CD4-positive, alpha-beta memory T cell (primary cell): ENCODE results near the gene ZBTB9. TPM values are rescaled to one million over a fixed set of nuclear protein-coding genes. Genes with fewer than 3 reads are reported as not detected.

ENCODE experiments used
- CTCF ChIA-PET: fragments of 350-600 bp; sonication (Branson Sonifier 250); formaldehyde crosslinking; loops from one replicate; lab custom pipeline; 2021; ENCODE audit warnings: inconsistent platforms; ENCODE audit not compliant: partially characterized antibody; lab: Charles Lee
- POLR2A ChIA-PET: fragments of 350-600 bp; sonication (Branson Sonifier 250); formaldehyde crosslinking; loops from one replicate; lab custom pipeline; 2021; ENCODE audit not compliant: partially characterized antibody; lab: Charles Lee
- DNase-seq, 5 donors: peaks; one replicate each; pipeline versions ENCODE4 v3.0.0 to v3.0.0-alpha.2; 2020 to 2022; ENCODE audit warnings: mixed read lengths in 1 of 5
- H3K27ac ChIP-seq: one replicate; pipeline ENCODE4 v1.7.0; 2013; ENCODE audit warnings: low read depth, low read length
- H3K27me3 ChIP-seq: 2 replicates; pipeline ENCODE4 v1.7.0; 2013; ENCODE audit warnings: mild to moderate bottlenecking, low read length, moderate library complexity; ENCODE audit not compliant: insufficient read depth
- H3K36me3 ChIP-seq: 2 replicates; pipeline ENCODE4 v1.7.0; 2013; ENCODE audit warnings: mild to moderate bottlenecking, low read length, moderate library complexity; ENCODE audit not compliant: insufficient read depth
- H3K4me1 ChIP-seq: 2 replicates; pipeline ENCODE4 v1.7.0; 2013; ENCODE audit warnings: mild to moderate bottlenecking, low read length, moderate library complexity; ENCODE audit not compliant: insufficient read depth
- H3K4me3 ChIP-seq, 2 donors: one replicate each; pipeline ENCODE4 v1.7.0; 2013; ENCODE audit warnings: low read length in 2 of 2, mild to moderate bottlenecking in 1 of 2
- H3K9me3 ChIP-seq, 2 donors: one replicate each; pipeline ENCODE4 v1.7.0; 2013; ENCODE audit warnings: low read length in 2 of 2, control low read depth in 1 of 2; ENCODE audit not compliant: control insufficient read depth in 1 of 2
- H3K27ac Mint-ChIP-seq, 7 donors: one replicate each; pipeline ENCODE4 v1.8.0; 2020 to 2021; ENCODE audit warnings: mixed read lengths in 7 of 7, mild to moderate bottlenecking in 6 of 7, inconsistent platforms in 3 of 7, moderate library complexity in 3 of 7
- H3K27me3 Mint-ChIP-seq, 2 donors: one replicate each; pipeline ENCODE4 v1.8.0; 2020 to 2021; ENCODE audit warnings: mixed read lengths in 2 of 2
- H3K36me3 Mint-ChIP-seq, 2 donors: one replicate each; pipeline ENCODE4 v1.8.0; 2020 to 2021; ENCODE audit warnings: mixed read lengths in 2 of 2, inconsistent platforms in 1 of 2, mild to moderate bottlenecking in 1 of 2
- H3K4me1 Mint-ChIP-seq, 4 donors: one replicate each; pipeline ENCODE4 v1.8.0; 2020 to 2021; ENCODE audit warnings: mixed read lengths in 4 of 4, mild to moderate bottlenecking in 1 of 4
- H3K4me3 Mint-ChIP-seq, 8 donors: one replicate each; pipeline ENCODE4 v1.8.0; 2020 to 2021; ENCODE audit warnings: mixed read lengths in 8 of 8, mild to moderate bottlenecking in 7 of 8, moderate library complexity in 6 of 8, inconsistent platforms in 3 of 8
- H3K9me3 Mint-ChIP-seq, 8 donors: one replicate each; pipeline ENCODE4 v1.8.0; 2020 to 2021; ENCODE audit warnings: mixed read lengths in 8 of 8, mild to moderate bottlenecking in 5 of 8, inconsistent platforms in 3 of 8, moderate library complexity in 1 of 8
- intact Hi-C: fragments of 100-400 bp; cut with micrococcal nuclease; formaldehyde crosslinking; loops from one replicate; pipeline ENCODE4 v1.15.1; 2023
- polyA plus RNA-seq, 2 donors: library from polyadenylated mRNA; unstranded; fragments of 300-500 nt; fragmentation: Illumina TruSeq; gene quantifications; one replicate each; pipeline ENCODE4 v1.2.3, GENCODE V29; 2021
- total RNA-seq, 2 experiments: library from RNA; stranded (reverse); gene quantifications; one replicate each; pipeline ENCODE4 v1.2.3, GENCODE V29; 2021

Gene ZBTB9
- 10 to 100 TPM; 12.1 to 12.8 TPM for total RNA-seq
- polyA plus RNA-seq, result 10 to 100 TPM in 1 of 2 donors, 1 to 10 TPM in 1; 5.7 to 11.5 TPM

- intact Hi-C loops, result loop anchor here (1.0 to 10.0 kb wide), 5 partner anchors 23 to 261 kb away; partner anchors contain the start of genes KIFC1 and UQCC2
- peak within 1 kb of the TSS; percentile 78 for H3K27ac ChIP-seq
- H3K4me3 ChIP-seq, result peak within 1 kb of the TSS; percentile 84 to 89
- peaks cover 7% of the 10 kb centered on the region for H3K36me3 ChIP-seq
- H3K4me1 ChIP-seq, result peaks cover 29% of the 10 kb centered on the region
- CTCF ChIA-PET, result interaction anchor here (1.0 to 1.6 kb wide), 7 partner anchors 25 to 131 kb away, joined by 3 to 12 read pairs (median 4); partner anchors contain the start of gene CUTA
- Mint-ChIP-seq H3K36me3 (peaks cover 11 to 31% of the 10 kb centered on the region in 2 donors), H3K4me1 (peaks cover 14 to 43% (median 29%) of the 10 kb centered on the region in 4 donors), H3K27me3 (no peaks in the 10 kb centered on the region), H3K27ac (peak within 1 kb of the TSS; percentile 82 to 98 (median 95)), H3K4me3 (peak within 1 kb of the TSS; percentile 93 to 99 (median 97)), H3K9me3 (no peaks in the 10 kb centered on the region)
- no peaks in the 10 kb centered on the region for H3K27me3 ChIP-seq
- H3K9me3 ChIP-seq, result no peaks in the 10 kb centered on the region
- DNase-seq, result peak; percentile 92 to 96 (median 92)
- POLR2A ChIA-PET, result interaction anchor here (0.6 to 2.6 kb wide), 34 partner anchors 9 to 482 kb away, joined by 3 to 65 read pairs (median 4); partner anchors contain the start of genes B3GALT4, BAK1, CUTA and ITPR3
These were observed at the start of gene ZBTB9 for GRCh38 chr6:33454009-33454946. Gene ZBTB9 (plus strand): TSS chr6:33454576. CDS start chr6:33455101, 525 bp downstream.

- H3K27ac ChIP-seq, result no peak overlapping the region
- intact Hi-C loops, result no loop called here
- Mint-ChIP-seq H3K9me3 (peaks cover 0 to 1% (median 0%) of the 10 kb centered on the region in 8 donors), H3K36me3 (no peaks in the 10 kb centered on the region), H3K27me3 (no peaks in the 10 kb centered on the region), H3K4me1 (peaks cover 15 to 33% (median 25%) of the 10 kb centered on the region in 4 donors), H3K4me3 (peak overlapping the region in 1 of 8 donors; percentile 38), H3K27ac (peak overlapping the region in 2 of 7 donors; percentile 40 to 84)
- CTCF ChIA-PET, result interaction anchor here (2.7 kb wide), 1 partner anchor 14 kb away, joined by 7 read pairs; no protein-coding TSS in a partner anchor
- no peak overlapping the region for H3K4me3 ChIP-seq
- POLR2A ChIA-PET, result interaction anchor here (0.7 to 1.4 kb wide), 4 partner anchors 12 to 87 kb away, joined by 3 to 7 read pairs (median 3); partner anchors contain the start of gene ZBTB22
- H3K4me1 ChIP-seq, result peaks cover 21% of the 10 kb centered on the region
- no peaks in the 10 kb centered on the region for H3K9me3 ChIP-seq
- DNase-seq, result no peak
- H3K27me3 ChIP-seq, result no peaks in the 10 kb centered on the region
- H3K36me3 ChIP-seq, result no peaks in the 10 kb centered on the region
These were observed 49.5 kb upstream of the ZBTB9 start for GRCh38 chr6:33404884-33405283.

- Mint-ChIP-seq H3K36me3 (peaks cover 0 to 1% of the 10 kb centered on the region in 2 donors), H3K4me1 (peaks cover 15 to 38% (median 28%) of the 10 kb centered on the region in 4 donors), H3K27me3 (no peaks in the 10 kb centered on the region), H3K4me3 (peak overlapping the region in 6 of 8 donors; percentile 8 to 60 (median 48)), H3K9me3 (peaks cover 0 to 1% (median 0%) of the 10 kb centered on the region in 8 donors), H3K27ac (peak overlapping the region; percentile 32 to 84 (median 72))
- Histone ChIP-seq H3K27ac (no peak overlapping the region), H3K36me3 (no peaks in the 10 kb centered on the region), H3K4me1 (peaks cover 21% of the 10 kb centered on the region), H3K27me3 (no peaks in the 10 kb centered on the region), H3K9me3 (no peaks in the 10 kb centered on the region), H3K4me3 (no peak overlapping the region)
- POLR2A ChIA-PET, result interaction anchor here (0.7 to 1.4 kb wide), 5 partner anchors 12 to 88 kb away, joined by 3 to 7 read pairs (median 3); partner anchors contain the start of gene ZBTB22
- intact Hi-C loops, result no loop called here
- DNase-seq, result no peak
- CTCF ChIA-PET, result interaction anchor here (2.7 kb wide), 1 partner anchor 15 kb away, joined by 7 read pairs; no protein-coding TSS in a partner anchor
These were observed 48.9 kb upstream of the ZBTB9 start for GRCh38 chr6:33405386-33405940.

GRCh38 chr6:33406126-33406525 is 48.2 kb upstream of the ZBTB9 start:
- DNase-seq, result no peak
- H3K4me1 Mint-ChIP-seq, result peaks cover 15 to 38% (median 28%) of the 10 kb centered on the region in 4 donors
- peaks cover 0 to 1% of the 10 kb centered on the region in 2 donors for H3K36me3 Mint-ChIP-seq
- H3K9me3 ChIP-seq, result no peaks in the 10 kb centered on the region
- intact Hi-C loops, result no loop called here
- no peak overlapping the region for H3K4me3 ChIP-seq
- H3K4me3 Mint-ChIP-seq, result peak overlapping the region in 2 of 8 donors; percentile 22 to 60
- H3K27me3 Mint-ChIP-seq, result no peaks in the 10 kb centered on the region
- peaks cover 0 to 1% (median 0%) of the 10 kb centered on the region in 8 donors for H3K9me3 Mint-ChIP-seq
- ChIA-PET CTCF (interaction anchor here (2.7 kb wide), 1 partner anchor 15 kb away, joined by 7 read pairs; no protein-coding TSS in a partner anchor), POLR2A (interaction anchor here (1.0 to 1.4 kb wide), 4 partner anchors 15 to 62 kb away, joined by 3 to 7 read pairs (median 4); no protein-coding TSS in a partner anchor)
- H3K27ac ChIP-seq, result no peak overlapping the region
- peak overlapping the region in 5 of 7 donors; percentile 47 to 84 (median 68) for H3K27ac Mint-ChIP-seq
- peaks cover 21% of the 10 kb centered on the region for H3K4me1 ChIP-seq
- H3K27me3 ChIP-seq, result no peaks in the 10 kb centered on the region
- no peaks in the 10 kb centered on the region for H3K36me3 ChIP-seq

GRCh38 chr6:33407132-33407718 is 47.2 kb upstream of the ZBTB9 start:
- Mint-ChIP-seq H3K27ac (peak overlapping the region in 5 of 7 donors; percentile 6 to 60 (median 42)), H3K9me3 (peaks cover 0 to 2% (median 0%) of the 10 kb centered on the region in 8 donors), H3K4me1 (peaks cover 18 to 47% (median 32%) of the 10 kb centered on the region in 4 donors), H3K27me3 (no peaks in the 10 kb centered on the region), H3K4me3 (peak overlapping the region in 1 of 8 donors; percentile 4), H3K36me3 (peaks cover 0 to 9% of the 10 kb centered on the region in 2 donors)
- POLR2A ChIA-PET, result interaction anchor here (1.2 to 1.3 kb wide), 2 partner anchors 16 to 47 kb away, joined by 3 to 4 read pairs; partner anchors contain the start of gene ZBTB9
- peaks cover 1% of the 10 kb centered on the region for H3K36me3 ChIP-seq
- CTCF ChIA-PET, result interaction anchor here (0.5 to 2.7 kb wide), 2 partner anchors 17 to 152 kb away, joined by 3 to 7 read pairs; no protein-coding TSS in a partner anchor
- H3K4me1 ChIP-seq, result peaks cover 30% of the 10 kb centered on the region
- no peak overlapping the region for H3K27ac ChIP-seq
- no peak for DNase-seq
- H3K27me3 ChIP-seq, result no peaks in the 10 kb centered on the region
- no peaks in the 10 kb centered on the region for H3K9me3 ChIP-seq
- no peak overlapping the region for H3K4me3 ChIP-seq
- intact Hi-C loops, result no loop called here
